WTC11 (cell line): Measurements from ENCODE around the gene AK3. TPM values are rescaled to one million over a fixed set of nuclear protein-coding genes. Genes with fewer than 3 reads are reported as not detected.

Experiments
- ATAC-seq: fragments of 200-7000 bp; cut with Tn5 transposase; 2 replicates; pipeline ENCODE4 v1.10.0; 2021; ENCODE audit warnings: mild to moderate bottlenecking, moderate library complexity
- CTCF ChIA-PET: fragments of 300-600 bp; sonication (Branson Sonifier 250); formaldehyde crosslinking; loops from one replicate; lab custom pipeline; 2021; ENCODE audit warnings: antibody characterized with exemption; lab: Charles Lee
- POLR2A ChIA-PET: fragments of 350-600 bp; sonication (Branson Sonifier 250); formaldehyde crosslinking; loops from one replicate; lab custom pipeline; 2021; ENCODE audit warnings: antibody characterized with exemption; lab: Charles Lee
- DNase-seq: peaks from one replicate; pipeline ENCODE4 v3.0.0; 2021; ENCODE audit warnings: low spot score
- H3K27ac Mint-ChIP-seq: 2 replicates; pipeline ENCODE4 v1.8.0; 2021; ENCODE audit warnings: mixed read lengths
- H3K27me3 Mint-ChIP-seq: 2 replicates; pipeline ENCODE4 v1.8.0; 2021; ENCODE audit warnings: low read depth, mild to moderate bottlenecking, moderate library complexity, mixed read lengths
- H3K36me3 Mint-ChIP-seq: 2 replicates; pipeline ENCODE4 v1.8.0; 2021; ENCODE audit warnings: mixed read lengths
- H3K4me1 Mint-ChIP-seq: 2 replicates; pipeline ENCODE4 v1.8.0; 2022; ENCODE audit warnings: mixed read lengths
- H3K4me3 Mint-ChIP-seq: 2 replicates; pipeline ENCODE4 v1.8.0; 2021; ENCODE audit warnings: mild to moderate bottlenecking, moderate library complexity, mixed read lengths
- H3K9me3 Mint-ChIP-seq: 2 replicates; pipeline ENCODE4 v1.8.0; 2021; ENCODE audit warnings: mixed read lengths
- ARID4B ChIP-seq: sonication (generic); formaldehyde crosslinking; IDR thresholded peaks from 2 replicates; pipeline ENCODE4 v1.8.0; 2023; ENCODE audit warnings: missing genetic modification reagents, mild to moderate bottlenecking, borderline replicate concordance
- FOXJ3 ChIP-seq: sonication (generic); formaldehyde crosslinking; IDR thresholded peaks from 2 replicates; pipeline ENCODE4 v1.9.0; 2021; ENCODE audit warnings: missing genetic modification reagents, mild to moderate bottlenecking, borderline replicate concordance
- FOXK1 ChIP-seq: sonication (generic); formaldehyde crosslinking; IDR thresholded peaks from 2 replicates; pipeline ENCODE4 v1.8.0; 2022; ENCODE audit warnings: mild to moderate bottlenecking, moderate library complexity, missing genetic modification reagents
- FOXP1 ChIP-seq: sonication (generic); formaldehyde crosslinking; IDR thresholded peaks from 2 replicates; pipeline ENCODE4 v1.8.0; 2022; ENCODE audit warnings: missing genetic modification reagents, mild to moderate bottlenecking, moderate library complexity, borderline replicate concordance
- HMGXB4 ChIP-seq: sonication (generic); formaldehyde crosslinking; IDR thresholded peaks from 2 replicates; pipeline ENCODE4 v1.8.1; 2023; ENCODE audit warnings: mild to moderate bottlenecking, moderate library complexity, missing genetic modification reagents
- MLX ChIP-seq: sonication (generic); formaldehyde crosslinking; IDR thresholded peaks from 2 replicates; pipeline ENCODE4 v1.8.1; 2023; ENCODE audit warnings: mild to moderate bottlenecking, missing genetic modification reagents, moderate library complexity
- MXD4 ChIP-seq: fragments of 250-450 bp; sonication (Bioruptor Pico); IDR thresholded peaks from 2 replicates; pipeline ENCODE4 v1.8.0; 2021; ENCODE audit warnings: mild to moderate bottlenecking, moderate library complexity, borderline replicate concordance
- NFE2L1 ChIP-seq: sonication (generic); formaldehyde crosslinking; IDR thresholded peaks from 2 replicates; pipeline ENCODE4 v1.8.1; 2023; ENCODE audit warnings: missing genetic modification reagents
- NR3C1 ChIP-seq: sonication (generic); formaldehyde crosslinking; conservative IDR thresholded peaks from 2 replicates; pipeline ENCODE4 v1.8.1; 2023; ENCODE audit warnings: low read depth, mild to moderate bottlenecking, missing genetic modification reagents
- PRRX2 ChIP-seq: fragments of 250-450 bp; sonication (Bioruptor Pico); IDR thresholded peaks from 2 replicates; pipeline ENCODE4 v1.8.0; 2021; ENCODE audit warnings: mild to moderate bottlenecking
- RORB ChIP-seq: fragments of 250-450 bp; sonication (Bioruptor Pico); IDR thresholded peaks from 2 replicates; pipeline ENCODE4 v1.9.0; 2021; ENCODE audit warnings: mild to moderate bottlenecking
- SP1 ChIP-seq: sonication (generic); formaldehyde crosslinking; conservative IDR thresholded peaks from 2 replicates; pipeline ENCODE4 v1.8.1; 2022; ENCODE audit warnings: missing genetic modification reagents
- TEAD1 ChIP-seq: sonication (generic); formaldehyde crosslinking; IDR thresholded peaks from 2 replicates; pipeline ENCODE4 v1.8.0; 2022; ENCODE audit warnings: mild to moderate bottlenecking, missing genetic modification reagents
- TP53 ChIP-seq: sonication (generic); formaldehyde crosslinking; IDR thresholded peaks from 2 replicates; pipeline ENCODE4 v1.8.1; 2023; ENCODE audit warnings: mild to moderate bottlenecking, missing genetic modification reagents
- ZBTB43 ChIP-seq: sonication (generic); formaldehyde crosslinking; IDR thresholded peaks from 2 replicates; pipeline ENCODE4 v1.8.1; 2023; ENCODE audit warnings: mild to moderate bottlenecking, missing genetic modification reagents
- ZMAT4 ChIP-seq: fragments of 250-450 bp; sonication (Bioruptor Pico); IDR thresholded peaks from 2 replicates; pipeline ENCODE4 v1.9.0; 2021; ENCODE audit warnings: mild to moderate bottlenecking
- ZNF671 ChIP-seq: fragments of 250-450 bp; sonication (Bioruptor Pico); IDR thresholded peaks from 2 replicates; pipeline ENCODE4 v1.8.0; 2021; ENCODE audit warnings: mild to moderate bottlenecking
- total RNA-seq: library from RNA; stranded (reverse); gene quantifications from 3 replicates; pipeline ENCODE4 v1.2.3, GENCODE V29; 2021

AK3 gene
- total RNA-seq, 1 experiment from 2014 or later: 28.5 TPM

GRCh38 chr9:4680750-4681149 lies 60.3 kb downstream of the AK3 start:
- TF ChIP-seq SP1 (CRISPR knock-in tag) (no peak), TP53 (CRISPR knock-in tag) (no peak), RORB (CRISPR knock-in tag) (no peak), MXD4 (no peak), ZMAT4 (CRISPR knock-in tag) (no peak), FOXP1 (CRISPR knock-in tag) (no peak), NR3C1 (no peak), PRRX2 (CRISPR knock-in tag) (no peak), FOXJ3 (no peak), FOXK1 (CRISPR knock-in tag) (no peak), NFE2L1 (CRISPR knock-in tag) (no peak), ZNF671 (no peak), MLX (CRISPR knock-in tag) (no peak)
- TF ChIP-seq, all 79 proteins: peak for 0

GRCh38 chr9:4680173-4680525 lies 60.9 kb downstream of the AK3 start:
- ATAC-seq (no peak), DNase-seq (no peak)
- peaks cover 5% of the 10 kb centered on the region for H3K36me3 Mint-ChIP-seq
- no peak overlapping the region for H3K4me3 Mint-ChIP-seq
- POLR2A ChIA-PET: interaction anchor here (1.1 to 1.4 kb wide), 4 partner anchors 14 to 189 kb away, joined by 4 to 14 read pairs (median 10); partner anchors contain the start of genes AK3, PLPP6 and SPATA6L
- CTCF ChIA-PET: interaction anchor here (1.4 kb wide), 3 partner anchors 18 to 131 kb away, joined by 3 to 8 read pairs (median 5); partner anchors contain the start of genes AK3 and PLPP6
- no peaks in the 10 kb centered on the region for H3K9me3 Mint-ChIP-seq
- no peak overlapping the region for H3K27ac Mint-ChIP-seq
- H3K27me3 Mint-ChIP-seq: no peaks in the 10 kb centered on the region
- TF ChIP-seq HMGXB4 (CRISPR knock-in tag) (no peak), PRRX2 (CRISPR knock-in tag) (no peak), TEAD1 (CRISPR knock-in tag) (no peak), ARID4B (CRISPR knock-in tag) (0 out of 2 replicates have a peak, but pooled peaks have one; percentile 11), ZBTB43 (CRISPR knock-in tag) (no peak)
- no peaks in the 10 kb centered on the region for H3K4me1 Mint-ChIP-seq

More at GRCh38 chr9:4680750-4681149, 60.3 kb downstream of the AK3 start:
- Mint-ChIP-seq H3K27me3 (no peaks in the 10 kb centered on the region), H3K27ac (no peak overlapping the region), H3K36me3 (peaks cover 8% of the 10 kb centered on the region), H3K4me3 (no peak overlapping the region), H3K9me3 (no peaks in the 10 kb centered on the region), H3K4me1 (no peaks in the 10 kb centered on the region)
- no peak for DNase-seq
- ATAC-seq: no peak
- POLR2A ChIA-PET: no interaction called here
- CTCF ChIA-PET: no interaction called here
